ENCODE measurements around the gene FCN1.

The FCN1 gene

DNA sequence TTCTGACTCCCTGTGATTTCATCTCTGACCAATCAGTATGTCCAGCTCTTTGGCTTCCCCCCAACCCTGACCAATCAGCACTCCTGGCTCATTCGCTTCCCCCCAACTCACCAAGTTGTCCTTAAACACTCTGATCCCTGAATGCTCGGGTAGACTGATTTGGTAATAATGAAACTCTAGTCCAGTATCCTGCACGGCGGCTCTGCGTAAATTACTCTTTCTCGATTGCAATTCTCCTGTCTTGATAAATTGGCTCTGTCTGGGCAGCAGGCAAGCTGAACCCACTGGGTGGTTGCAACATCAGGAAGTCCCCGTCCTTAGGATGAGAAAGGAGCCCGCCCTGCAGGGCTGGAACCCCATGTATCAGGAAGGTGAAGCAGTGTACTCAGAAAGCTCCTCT is 26.7 kb downstream of the FCN1 start:
- DNase-seq (ENCODE audit: low read depth) = no peak

- no peak for DNase-seq (ENCODE audit: low read depth)
Measured at GRCh38 chr9:134890155-134890495, 27.6 kb downstream of the FCN1 start.

DNA sequence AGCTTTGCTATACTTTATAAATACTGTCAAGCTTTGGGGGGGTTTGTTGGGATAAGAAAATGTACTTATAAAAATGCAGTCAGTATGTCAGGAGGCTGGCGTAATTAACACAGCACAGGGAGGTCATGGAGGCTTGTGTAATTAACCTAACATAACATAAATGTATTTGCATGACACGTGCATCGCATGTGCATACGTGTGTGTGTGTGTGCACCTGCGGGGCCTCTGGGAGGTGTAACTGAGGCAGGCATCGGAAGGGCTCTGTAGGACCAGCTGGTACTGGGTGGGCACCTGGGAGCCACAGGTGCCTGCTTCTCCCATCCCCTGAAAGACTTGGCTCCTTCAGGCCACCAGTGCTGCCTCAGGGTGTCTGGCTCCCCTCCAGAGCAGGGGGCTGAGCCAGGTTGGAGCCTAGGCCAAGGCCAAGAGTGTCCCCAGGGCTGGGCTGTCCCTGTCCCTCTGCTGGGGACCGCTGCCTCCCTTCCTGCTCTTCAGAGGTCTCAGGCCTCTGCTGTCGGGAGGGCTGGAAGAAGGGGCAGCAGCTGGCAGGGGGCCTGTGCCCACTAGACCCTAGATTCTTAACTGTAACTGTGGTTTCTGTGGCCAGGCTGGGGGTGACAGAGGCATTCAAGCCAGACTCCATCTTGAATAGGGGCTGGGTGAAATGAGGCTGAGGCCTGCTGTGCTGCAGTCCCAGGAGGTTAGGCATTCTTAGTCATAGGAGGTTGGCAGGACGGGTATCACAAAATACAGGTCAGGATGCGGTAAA is 28.1 kb downstream of the FCN1 start:
- DNase-seq (ENCODE audit: low read depth) = no peak

DNA sequence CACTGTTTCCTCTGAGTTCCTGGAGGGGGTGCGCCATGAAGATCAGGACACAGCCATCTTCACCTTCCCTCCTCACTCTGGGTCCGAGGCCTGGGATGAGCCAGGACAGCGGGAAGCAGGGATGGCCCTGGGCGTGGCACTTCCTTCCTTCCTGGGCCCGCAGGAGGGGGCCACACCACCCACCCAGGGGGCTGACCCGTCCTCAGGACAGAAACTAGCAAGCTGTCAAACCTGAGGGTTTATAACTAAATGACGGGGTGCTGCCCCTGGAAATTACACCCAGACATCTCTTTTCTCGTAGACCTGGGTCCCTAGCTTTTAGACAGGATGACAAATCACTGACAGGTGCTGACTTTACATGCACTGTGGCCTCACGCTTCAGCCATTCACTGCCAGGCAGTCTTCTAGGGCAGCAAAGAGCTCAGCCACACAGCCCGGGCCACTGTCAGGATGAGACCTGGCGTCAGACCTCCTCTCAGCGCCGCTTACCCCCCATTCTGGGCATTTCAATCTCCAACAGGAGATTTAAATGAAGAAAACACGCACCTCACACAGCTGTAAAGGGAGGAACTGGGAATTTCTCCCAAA is 29.0 kb downstream of the FCN1 start:
- DNase-seq (ENCODE audit: low read depth) = no peak

DNA sequence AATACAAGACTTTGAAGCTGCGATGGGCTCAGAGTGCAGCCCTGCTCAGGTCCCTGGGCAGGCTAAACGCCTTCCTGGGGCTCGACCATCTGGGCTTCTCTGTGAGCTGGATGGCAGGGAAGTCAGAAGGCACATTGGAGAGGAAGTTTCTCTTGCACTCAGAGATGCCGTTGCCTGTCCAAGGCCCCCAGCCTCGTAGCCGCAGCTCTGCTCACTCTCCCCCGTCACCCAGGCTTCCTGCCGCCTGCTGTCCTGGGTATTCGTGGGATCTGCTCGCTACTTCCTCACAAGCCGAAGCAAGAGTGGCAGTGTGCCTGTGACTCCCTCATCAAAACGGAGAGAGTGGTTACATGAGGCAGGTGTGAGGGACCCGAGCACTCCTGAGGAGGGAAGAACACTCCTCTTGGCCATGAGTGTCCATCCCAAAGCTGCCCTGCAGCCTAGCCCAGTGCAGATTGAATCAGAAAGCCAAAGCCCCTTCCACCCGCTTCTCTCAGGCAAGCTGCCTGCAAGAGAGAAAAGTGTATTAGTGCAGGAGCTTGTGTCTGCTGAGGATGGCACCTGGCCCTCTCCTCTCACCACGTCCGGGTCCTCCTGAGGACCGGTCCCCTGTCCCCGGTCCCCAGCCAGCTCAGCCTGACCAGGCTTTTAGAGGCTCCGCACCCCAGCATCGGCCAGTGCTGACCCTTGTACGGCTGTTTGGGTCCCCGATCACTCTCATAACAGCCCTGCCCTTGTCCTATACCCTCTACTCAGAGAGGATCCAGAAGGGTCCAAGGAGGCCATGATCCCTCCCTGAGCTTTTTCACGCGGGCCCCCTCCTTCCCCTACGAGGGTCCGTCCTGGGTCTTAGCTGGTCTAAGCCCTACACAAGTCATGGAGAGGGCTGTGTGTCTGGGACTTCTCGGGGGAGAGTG is 29.8 kb downstream of the FCN1 start:
- no peak for DNase-seq (ENCODE audit: low read depth)

DNA sequence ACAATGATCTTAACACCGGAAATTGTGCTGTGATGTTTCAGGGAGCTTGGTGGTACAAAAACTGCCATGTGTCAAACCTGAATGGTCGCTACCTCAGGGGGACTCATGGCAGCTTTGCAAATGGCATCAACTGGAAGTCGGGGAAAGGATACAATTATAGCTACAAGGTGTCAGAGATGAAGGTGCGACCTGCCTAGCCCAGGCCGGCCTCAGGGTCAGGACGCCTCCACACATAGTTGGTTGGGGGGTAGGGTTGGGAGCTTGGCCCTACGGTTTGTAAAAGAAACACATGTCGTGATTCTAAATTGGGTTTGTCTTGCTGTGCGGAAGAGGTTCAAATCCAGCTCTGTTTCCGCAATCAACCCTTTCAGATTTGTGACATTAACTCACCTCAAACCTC is 30.5 kb downstream of the FCN1 start:
- no peak for DNase-seq (ENCODE audit: low read depth)

DNA sequence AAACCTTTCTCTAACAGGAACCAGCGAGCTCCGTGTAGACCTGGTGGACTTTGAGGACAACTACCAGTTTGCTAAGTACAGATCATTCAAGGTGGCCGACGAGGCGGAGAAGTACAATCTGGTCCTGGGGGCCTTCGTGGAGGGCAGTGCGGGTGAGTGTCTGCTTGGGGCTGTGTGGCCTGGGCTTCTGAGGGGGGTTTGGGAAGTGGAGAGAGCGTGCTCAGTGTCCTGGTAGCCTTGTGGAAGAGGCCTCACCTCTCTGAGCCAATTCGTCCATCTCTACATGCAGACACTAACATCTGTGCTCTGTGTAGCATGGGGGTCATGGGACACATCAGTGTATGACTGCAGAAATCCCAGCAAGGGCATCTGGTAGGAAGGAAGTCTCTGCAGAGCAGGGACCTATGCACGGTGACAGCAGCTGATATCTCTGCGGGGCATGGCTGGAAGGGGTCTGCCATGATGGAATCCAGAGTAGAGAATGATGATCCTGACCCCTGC is 31.2 kb downstream of the FCN1 start:
- DNase-seq (ENCODE audit: low read depth) = no peak

DNA sequence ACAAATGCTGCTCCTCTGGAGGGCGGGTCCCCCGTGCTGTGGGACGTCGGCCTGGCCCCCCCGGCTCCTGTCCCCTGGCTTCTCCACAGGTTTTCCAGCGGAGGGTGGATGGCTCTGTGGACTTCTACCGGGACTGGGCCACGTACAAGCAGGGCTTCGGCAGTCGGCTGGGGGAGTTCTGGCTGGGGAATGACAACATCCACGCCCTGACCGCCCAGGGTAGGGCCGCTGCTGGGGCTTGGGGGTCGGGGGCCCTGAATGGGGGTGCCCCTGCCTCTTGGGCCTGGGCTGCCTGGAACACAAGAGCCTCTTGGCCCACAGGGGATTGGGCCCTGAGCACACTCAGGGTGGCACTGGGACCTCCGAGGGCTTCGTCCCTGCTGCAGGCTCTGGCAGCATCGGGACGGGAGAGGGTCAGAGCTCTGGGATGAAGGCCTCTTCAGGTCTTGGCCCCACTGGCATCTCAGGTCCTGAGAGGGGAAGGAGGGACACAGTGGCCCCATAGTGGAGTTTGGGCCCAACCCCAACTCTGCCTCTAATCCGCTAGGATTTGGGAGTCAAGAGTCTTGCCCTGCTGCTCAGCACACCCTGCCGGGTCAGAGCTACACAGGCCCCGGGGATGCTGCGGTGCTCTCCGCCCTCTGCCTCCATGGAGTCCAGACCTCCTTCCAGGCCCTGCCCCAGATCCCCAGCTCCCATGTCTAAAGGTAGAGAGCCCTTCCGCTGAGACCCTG is 31.9 kb downstream of the FCN1 start:
- DNase-seq (ENCODE audit: low read depth) = no peak

- DNase-seq (ENCODE audit: low read depth) = no peak
Measured at GRCh38 chr9:134885001-134885678, 32.6 kb downstream of the FCN1 start.

GRCh38 chr9:134884492-134884891 is 33.2 kb downstream of the FCN1 start:
- DNase-seq (ENCODE audit: low read depth) = no peak

- no peak for DNase-seq (ENCODE audit: low read depth)
Measured at GRCh38 chr9:134883040-134883782, 34.5 kb downstream of the FCN1 start.

- DNase-seq (ENCODE audit: low read depth) = no peak
Measured at GRCh38 chr9:134882204-134882785, 35.4 kb downstream of the FCN1 start.

- DNase-seq (ENCODE audit: low read depth) = no peak
Measured at GRCh38 chr9:134881313-134881670, 36.4 kb downstream of the FCN1 start.

GRCh38 chr9:134880484-134881312 is 37.0 kb downstream of the FCN1 start, which contains the start of gene FCN2:
TSS of gene FCN2 (plus strand) at chr9:134880810. CDS start at chr9:134880822, 12 bp downstream.
- DNase-seq (ENCODE audit: low read depth) = no peak

GRCh38 chr9:134879664-134880483 is 37.8 kb downstream of the FCN1 start:
- DNase-seq (ENCODE audit: low read depth) = no peak

GRCh38 chr9:134877541-134877940 is 40.2 kb downstream of the FCN1 start:
- DNase-seq (ENCODE audit: low read depth) = no peak

- no peak for DNase-seq (ENCODE audit: low read depth)
Measured at GRCh38 chr9:134875371-134875770, 42.3 kb downstream of the FCN1 start.

- no peak for DNase-seq (ENCODE audit: low read depth)
Measured at GRCh38 chr9:134872482-134873231, 45.1 kb downstream of the FCN1 start.
